Measurements from ENCODE around the gene F8.
"Not testable (repeated sequence)": the region's sequence is repeated elsewhere in the genome, so short reads cannot be mapped to it uniquely, and the experiment has no call there.

F8 gene

GRCh38 chrX:155031657-155032056 lies 9.1 kb upstream of the F8 start:
- DNase-seq (ENCODE audit: extremely low read depth in 1 of 2, low read depth in 1 of 2) = no peak

GRCh38 chrX:155028877-155029291 lies 6.4 kb upstream of the F8 start:
- no peak for DNase-seq (ENCODE audit: extremely low read depth in 1 of 2, low read depth in 1 of 2)

GRCh38 chrX:155028129-155028528 lies 5.6 kb upstream of the F8 start:
- DNase-seq (ENCODE audit: extremely low read depth in 1 of 2, low read depth in 1 of 2) = no peak

- peak in 1 of 2 donors; percentile 4 for DNase-seq (ENCODE audit: extremely low read depth in 1 of 2, low read depth in 1 of 2)
Measured at GRCh38 chrX:155027509-155028066, 5.1 kb upstream of the F8 start.

GRCh38 chrX:155026727-155027508 lies 4.4 kb upstream of the F8 start, which contains the start of gene FUNDC2:
FUNDC2 (plus strand) TSS chrX:155026844; CDS start chrX:155026939, 95 bp downstream.
- DNase-seq (ENCODE audit: extremely low read depth in 1 of 2, low read depth in 1 of 2) = peak; percentile 84 to 91

- no peak for DNase-seq (ENCODE audit: extremely low read depth in 1 of 2, low read depth in 1 of 2)
Measured at GRCh38 chrX:155026420-155026726, 3.9 kb upstream of the F8 start.

- DNase-seq (ENCODE audit: extremely low read depth in 1 of 2, low read depth in 1 of 2) = no peak
Measured at GRCh38 chrX:155023907-155024833, 1.6 kb upstream of the F8 start.

- DNase-seq (ENCODE audit: extremely low read depth in 1 of 2, low read depth in 1 of 2) = no peak
Measured at GRCh38 chrX:155020591-155020990, 1.9 kb downstream of the F8 start.

GRCh38 chrX:155009994-155010472 lies 12.5 kb downstream of the F8 start:
- DNase-seq (ENCODE audit: extremely low read depth in 1 of 2, low read depth in 1 of 2) = no peak

- not testable (repeated sequence) for DNase-seq (ENCODE audit: extremely low read depth in 1 of 2, low read depth in 1 of 2)
Measured at GRCh38 chrX:155008578-155008977, 13.9 kb downstream of the F8 start.

- DNase-seq (ENCODE audit: extremely low read depth in 1 of 2, low read depth in 1 of 2) = not testable (repeated sequence)
Measured at GRCh38 chrX:155006913-155007671, 15.4 kb downstream of the F8 start.

GRCh38 chrX:155006379-155006778 lies 16.1 kb downstream of the F8 start:
- not testable (repeated sequence) for DNase-seq (ENCODE audit: extremely low read depth in 1 of 2, low read depth in 1 of 2)

- no peak for DNase-seq (ENCODE audit: extremely low read depth in 1 of 2, low read depth in 1 of 2)
Measured at GRCh38 chrX:155005190-155005589, 17.3 kb downstream of the F8 start.

GRCh38 chrX:155001873-155002272 lies 20.6 kb downstream of the F8 start:
- DNase-seq (ENCODE audit: extremely low read depth in 1 of 2, low read depth in 1 of 2) = no peak

- DNase-seq (ENCODE audit: extremely low read depth in 1 of 2, low read depth in 1 of 2) = no peak
Measured at GRCh38 chrX:155000841-155001240, 21.7 kb downstream of the F8 start.

- no peak for DNase-seq (ENCODE audit: extremely low read depth in 1 of 2, low read depth in 1 of 2)
Measured at GRCh38 chrX:154998204-154998880, 24.2 kb downstream of the F8 start.

- no peak for DNase-seq (ENCODE audit: extremely low read depth in 1 of 2, low read depth in 1 of 2)
Measured at GRCh38 chrX:154991476-154991875, 31.0 kb downstream of the F8 start.

GRCh38 chrX:154991039-154991438 lies 31.5 kb downstream of the F8 start:
- DNase-seq (ENCODE audit: extremely low read depth in 1 of 2, low read depth in 1 of 2) = no peak

GRCh38 chrX:154990496-154990895 lies 32.0 kb downstream of the F8 start:
- no peak for DNase-seq (ENCODE audit: extremely low read depth in 1 of 2, low read depth in 1 of 2)

GRCh38 chrX:154988719-154989118 lies 33.8 kb downstream of the F8 start:
- no peak for DNase-seq (ENCODE audit: extremely low read depth in 1 of 2, low read depth in 1 of 2)
